Measurements from ENCODE around the gene CDS1.

The CDS1 gene

DNA sequence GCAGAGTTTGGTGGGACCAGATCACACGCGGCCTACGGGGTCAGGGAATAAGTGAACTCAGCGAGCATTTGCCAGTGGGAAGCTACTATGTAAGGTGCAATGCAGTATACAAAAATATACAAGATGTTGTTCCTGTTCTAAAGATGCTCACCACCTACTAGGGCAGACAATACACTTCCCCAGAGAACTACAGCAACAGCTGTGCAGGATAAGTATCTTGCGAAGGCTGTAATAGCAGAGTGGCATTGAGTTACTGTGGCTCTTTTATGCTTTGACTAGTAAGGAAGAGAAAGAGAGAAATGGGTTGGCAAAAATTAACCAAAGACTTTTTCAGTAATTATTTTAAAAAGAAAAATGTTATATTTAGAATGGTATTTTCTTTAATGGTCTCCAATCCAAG lies 61.2 kb downstream of the CDS1 start:
- H3K27me3 ChIP-seq (ENCODE audit: insufficient read depth, poor library complexity, severe bottlenecking), result no peaks in the 10 kb centered on the region
- no peak for DNase-seq (ENCODE audit: low read depth in 1 of 2, low spot score in 1 of 2)
- TF ChIP-seq SPI1 (IDR thresholded peaks at IDR 0.05; ENCODE audit: borderline replicate concordance, low read depth), result no peak
- TF ChIP-seq GABPA (IDR thresholded peaks at IDR 0.05; ENCODE audit: low read depth), result no peak
- TF ChIP-seq, protein P1, sequence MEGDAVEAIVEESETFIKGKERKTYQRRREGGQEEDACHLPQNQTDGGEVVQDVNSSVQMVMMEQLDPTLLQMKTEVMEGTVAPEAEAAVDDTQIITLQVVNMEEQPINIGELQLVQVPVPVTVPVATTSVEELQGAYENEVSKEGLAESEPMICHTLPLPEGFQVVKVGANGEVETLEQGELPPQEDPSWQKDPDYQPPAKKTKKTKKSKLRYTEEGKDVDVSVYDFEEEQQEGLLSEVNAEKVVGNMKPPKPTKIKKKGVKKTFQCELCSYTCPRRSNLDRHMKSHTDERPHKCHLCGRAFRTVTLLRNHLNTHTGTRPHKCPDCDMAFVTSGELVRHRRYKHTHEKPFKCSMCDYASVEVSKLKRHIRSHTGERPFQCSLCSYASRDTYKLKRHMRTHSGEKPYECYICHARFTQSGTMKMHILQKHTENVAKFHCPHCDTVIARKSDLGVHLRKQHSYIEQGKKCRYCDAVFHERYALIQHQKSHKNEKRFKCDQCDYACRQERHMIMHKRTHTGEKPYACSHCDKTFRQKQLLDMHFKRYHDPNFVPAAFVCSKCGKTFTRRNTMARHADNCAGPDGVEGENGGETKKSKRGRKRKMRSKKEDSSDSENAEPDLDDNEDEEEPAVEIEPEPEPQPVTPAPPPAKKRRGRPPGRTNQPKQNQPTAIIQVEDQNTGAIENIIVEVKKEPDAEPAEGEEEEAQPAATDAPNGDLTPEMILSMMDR (IDR thresholded peaks at IDR 0.05; ENCODE audit: insufficient read depth, low read length), result no peak
- no peak for TF ChIP-seq POLR2AphosphoS5 (IDR thresholded peaks at IDR 0.05; ENCODE audit: low read depth)
- TF ChIP-seq, protein P2, sequence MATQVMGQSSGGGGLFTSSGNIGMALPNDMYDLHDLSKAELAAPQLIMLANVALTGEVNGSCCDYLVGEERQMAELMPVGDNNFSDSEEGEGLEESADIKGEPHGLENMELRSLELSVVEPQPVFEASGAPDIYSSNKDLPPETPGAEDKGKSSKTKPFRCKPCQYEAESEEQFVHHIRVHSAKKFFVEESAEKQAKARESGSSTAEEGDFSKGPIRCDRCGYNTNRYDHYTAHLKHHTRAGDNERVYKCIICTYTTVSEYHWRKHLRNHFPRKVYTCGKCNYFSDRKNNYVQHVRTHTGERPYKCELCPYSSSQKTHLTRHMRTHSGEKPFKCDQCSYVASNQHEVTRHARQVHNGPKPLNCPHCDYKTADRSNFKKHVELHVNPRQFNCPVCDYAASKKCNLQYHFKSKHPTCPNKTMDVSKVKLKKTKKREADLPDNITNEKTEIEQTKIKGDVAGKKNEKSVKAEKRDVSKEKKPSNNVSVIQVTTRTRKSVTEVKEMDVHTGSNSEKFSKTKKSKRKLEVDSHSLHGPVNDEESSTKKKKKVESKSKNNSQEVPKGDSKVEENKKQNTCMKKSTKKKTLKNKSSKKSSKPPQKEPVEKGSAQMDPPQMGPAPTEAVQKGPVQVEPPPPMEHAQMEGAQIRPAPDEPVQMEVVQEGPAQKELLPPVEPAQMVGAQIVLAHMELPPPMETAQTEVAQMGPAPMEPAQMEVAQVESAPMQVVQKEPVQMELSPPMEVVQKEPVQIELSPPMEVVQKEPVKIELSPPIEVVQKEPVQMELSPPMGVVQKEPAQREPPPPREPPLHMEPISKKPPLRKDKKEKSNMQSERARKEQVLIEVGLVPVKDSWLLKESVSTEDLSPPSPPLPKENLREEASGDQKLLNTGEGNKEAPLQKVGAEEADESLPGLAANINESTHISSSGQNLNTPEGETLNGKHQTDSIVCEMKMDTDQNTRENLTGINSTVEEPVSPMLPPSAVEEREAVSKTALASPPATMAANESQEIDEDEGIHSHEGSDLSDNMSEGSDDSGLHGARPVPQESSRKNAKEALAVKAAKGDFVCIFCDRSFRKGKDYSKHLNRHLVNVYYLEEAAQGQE (IDR thresholded peaks at IDR 0.05; ENCODE audit: insufficient replicate concordance, low read depth), result no peak
- no peak overlapping the region for H3K27ac ChIP-seq (replicated peaks)
- H3K4me3 ChIP-seq (replicated peaks; ENCODE audit: insufficient read depth, low read length), result no peak overlapping the region

DNA sequence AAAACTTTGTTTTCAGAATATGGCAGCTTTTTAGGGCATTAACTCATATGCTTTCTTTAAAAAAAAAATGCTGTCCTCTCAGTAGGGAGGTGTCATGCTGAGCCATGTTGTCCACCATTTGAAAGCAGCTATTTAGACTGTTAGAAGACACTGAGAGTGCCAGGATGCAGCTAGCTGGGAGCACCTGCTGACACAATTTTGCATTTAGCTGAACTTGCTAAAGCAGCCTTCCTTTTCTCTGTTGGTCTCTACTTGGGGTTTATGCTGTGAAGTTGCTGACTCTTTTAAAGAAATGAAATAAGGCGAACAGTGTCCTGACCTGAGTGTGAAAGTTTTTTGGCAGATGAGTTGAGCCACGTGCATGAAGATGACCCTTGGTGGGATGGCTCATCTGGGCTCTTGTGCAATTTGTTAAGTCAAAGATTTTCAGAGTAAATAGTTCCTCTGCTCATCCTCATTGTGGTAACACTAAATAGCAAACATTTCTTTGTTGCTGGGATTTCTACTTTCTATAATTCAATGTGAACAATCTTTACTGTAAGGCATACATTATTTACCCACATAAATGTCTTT lies 64.5 kb downstream of the CDS1 start:
- no peak for DNase-seq (ENCODE audit: low read depth in 1 of 2, low spot score in 1 of 2)
- TF ChIP-seq, protein P2 (IDR thresholded peaks at IDR 0.05; ENCODE audit: insufficient replicate concordance, low read depth), result no peak
- TF ChIP-seq GABPA (IDR thresholded peaks at IDR 0.05; ENCODE audit: low read depth) (no peak), SPI1 (IDR thresholded peaks at IDR 0.05; ENCODE audit: borderline replicate concordance, low read depth) (no peak), POLR2AphosphoS5 (IDR thresholded peaks at IDR 0.05; ENCODE audit: low read depth) (no peak)
- TF ChIP-seq, protein P1 (IDR thresholded peaks at IDR 0.05; ENCODE audit: insufficient read depth, low read length), result no peak
- Histone ChIP-seq H3K4me3 (replicated peaks; ENCODE audit: insufficient read depth, low read length) (no peak overlapping the region), H3K27me3 (ENCODE audit: insufficient read depth, poor library complexity, severe bottlenecking) (no peaks in the 10 kb centered on the region), H3K27ac (replicated peaks) (no peak overlapping the region)

DNA sequence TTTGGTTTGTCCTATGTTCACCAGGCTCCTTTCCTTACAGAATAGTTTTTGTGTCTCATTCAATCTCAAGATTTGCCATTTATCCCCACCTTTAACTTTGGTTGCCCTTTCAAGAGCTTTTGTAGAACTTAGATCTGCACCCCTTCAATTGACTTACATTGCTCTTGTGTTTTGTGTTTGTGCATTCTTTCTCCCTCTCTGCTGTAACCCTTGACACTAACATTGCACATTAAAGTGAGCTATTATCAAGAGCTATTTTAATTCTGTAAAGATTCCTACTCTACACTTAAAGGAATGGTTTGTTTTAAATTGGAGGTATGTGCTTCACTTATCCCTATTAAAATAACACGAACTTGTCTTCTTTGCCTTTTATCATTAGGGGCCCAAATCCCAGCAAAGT lies 65.3 kb downstream of the CDS1 start:
- TF ChIP-seq GABPA (IDR thresholded peaks at IDR 0.05; ENCODE audit: low read depth), result no peak
- Histone ChIP-seq H3K27ac (replicated peaks) (no peak overlapping the region), H3K27me3 (ENCODE audit: insufficient read depth, poor library complexity, severe bottlenecking) (no peaks in the 10 kb centered on the region), H3K4me3 (replicated peaks; ENCODE audit: insufficient read depth, low read length) (no peak overlapping the region)
- no peak for DNase-seq (ENCODE audit: low read depth in 1 of 2, low spot score in 1 of 2)

DNA sequence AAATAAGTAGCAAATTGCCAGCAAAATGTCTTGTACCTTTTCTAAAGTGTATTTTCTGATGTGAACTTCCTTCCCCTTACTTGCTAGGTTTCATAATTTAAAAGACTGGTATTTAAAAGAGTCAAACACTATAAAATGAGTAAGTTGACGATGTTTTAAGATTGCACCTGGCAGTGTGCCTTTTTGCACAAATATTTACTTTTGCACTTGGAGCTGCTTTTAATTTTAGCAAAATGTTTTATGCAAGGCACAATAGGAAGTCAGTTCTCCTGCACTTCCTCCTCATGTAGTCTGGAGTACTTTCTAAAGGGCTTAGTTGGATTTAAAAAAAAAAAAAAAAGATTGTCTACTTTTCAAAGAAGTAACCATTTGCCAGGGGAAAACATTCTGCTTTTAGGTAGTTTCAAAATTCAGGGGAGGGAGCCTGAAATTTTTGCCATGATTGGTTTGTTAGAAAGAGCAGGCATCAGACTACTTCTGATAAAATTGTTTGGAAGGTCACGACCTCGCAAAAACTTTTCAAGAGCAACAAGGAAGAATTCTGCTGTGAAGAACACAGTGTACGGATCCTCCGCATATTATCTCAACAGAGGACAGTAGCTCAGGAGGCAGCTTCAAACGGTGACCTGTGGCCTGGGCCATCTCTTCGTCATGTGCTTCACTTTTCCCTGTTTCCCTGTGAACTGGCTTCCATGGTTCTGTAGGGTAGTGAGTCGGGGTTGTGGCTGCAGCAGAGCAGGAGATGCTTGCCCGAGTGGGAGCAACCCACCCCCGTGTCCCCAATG lies 66.1 kb downstream of the CDS1 start:
- no peaks in the 10 kb centered on the region for H3K27me3 ChIP-seq (ENCODE audit: insufficient read depth, poor library complexity, severe bottlenecking)
- TF ChIP-seq SPI1 (IDR thresholded peaks at IDR 0.05; ENCODE audit: borderline replicate concordance, low read depth), result peak; percentile 74
- TF ChIP-seq, protein P1 (IDR thresholded peaks at IDR 0.05; ENCODE audit: insufficient read depth, low read length), result no peak
- DNase-seq (ENCODE audit: low read depth in 1 of 2, low spot score in 1 of 2), result peak in 1 of 2 experiments; percentile 10
- H3K4me3 ChIP-seq (replicated peaks; ENCODE audit: insufficient read depth, low read length), result no peak overlapping the region
- H3K27ac ChIP-seq (replicated peaks), result no peak overlapping the region

Data from HL-60 (cell line).